ENCODE data around the gene KIRREL3.

KIRREL3 gene

DNA sequence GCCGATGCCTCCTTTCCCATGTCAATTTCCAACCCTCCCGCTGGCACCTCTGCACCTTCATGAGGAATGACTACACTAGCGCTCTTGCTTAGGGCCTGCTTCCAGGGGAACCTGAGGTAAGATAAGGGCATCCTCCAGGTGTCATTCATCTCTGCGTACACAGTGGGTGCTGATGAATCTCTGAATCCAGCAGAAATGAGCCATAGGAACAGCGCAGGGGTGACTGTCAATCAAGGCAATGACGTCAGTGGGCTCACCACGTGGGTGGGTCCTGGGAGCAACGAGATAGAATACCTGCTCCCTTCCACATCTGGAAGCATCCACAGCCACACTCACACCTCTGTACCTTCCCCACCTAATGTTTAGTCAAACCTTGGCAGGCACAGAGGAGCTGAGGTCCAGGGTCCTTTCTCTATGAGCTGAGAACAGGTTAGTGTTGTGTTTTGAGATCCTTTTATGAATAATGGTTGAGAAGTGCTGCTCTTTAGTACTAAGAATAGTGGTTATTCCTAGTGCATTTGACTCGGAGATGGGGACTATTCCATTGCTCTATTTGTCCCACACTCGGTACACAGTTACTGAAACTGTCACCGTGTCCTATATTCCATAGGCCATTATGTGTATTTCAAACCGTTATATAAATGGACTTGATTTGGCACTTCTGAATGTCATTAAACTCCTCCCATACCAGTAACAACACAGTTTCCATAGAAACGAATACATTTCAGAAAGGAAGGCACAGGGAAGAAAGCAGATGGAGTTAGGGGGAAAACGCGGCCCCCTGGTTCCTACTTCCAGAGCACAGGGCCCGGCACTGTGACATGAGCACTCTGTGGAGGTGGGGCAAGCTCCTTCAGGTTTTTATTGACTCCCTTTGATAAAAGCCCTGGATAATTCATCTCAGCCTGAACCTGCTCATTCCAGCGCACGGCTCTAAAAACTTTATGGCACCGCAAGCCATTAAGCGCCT, 451.7 kb downstream of the KIRREL3 start:
- no peak for DNase-seq

DNA sequence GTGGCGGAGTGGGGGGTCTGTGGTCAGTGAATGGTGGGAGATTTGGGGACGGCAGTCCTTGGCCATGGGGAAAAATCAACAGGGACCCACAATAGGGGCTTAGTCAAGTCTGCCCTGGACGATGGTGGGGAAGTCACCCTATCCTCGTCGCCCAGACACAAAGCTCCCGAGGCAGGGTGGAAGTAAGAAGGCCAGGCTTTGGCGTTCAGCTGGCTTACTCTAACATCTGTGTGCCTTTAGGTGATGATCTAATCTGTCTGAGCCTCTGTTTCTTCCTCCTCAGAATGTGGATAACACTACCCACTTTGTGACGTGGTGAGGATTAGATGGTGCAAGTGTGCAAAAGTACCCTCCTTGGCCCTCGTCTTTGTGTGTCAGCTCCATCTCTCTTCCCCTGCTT, 452.9 kb downstream of the KIRREL3 start:
- no peak for DNase-seq

DNA sequence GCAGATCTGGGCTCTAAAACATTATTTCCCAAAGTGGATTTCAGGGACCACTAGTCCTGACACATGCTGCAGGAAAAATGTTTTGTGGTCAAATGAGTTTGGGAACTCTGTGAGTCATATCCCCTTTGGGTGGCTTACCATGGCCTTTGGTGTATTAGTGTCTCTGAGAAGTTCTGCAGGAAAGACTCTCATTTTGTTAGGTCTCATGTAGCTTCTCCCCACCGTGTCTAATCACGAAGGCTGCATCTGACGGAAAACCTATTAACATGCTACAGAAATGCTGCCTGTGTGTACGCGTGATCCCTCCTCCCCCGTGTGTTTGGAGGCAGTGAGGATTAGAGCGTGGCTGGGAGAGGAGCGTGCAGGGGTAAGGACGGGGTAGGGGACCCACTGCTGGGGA, 453.4 kb downstream of the KIRREL3 start:
- no peak for DNase-seq

DNA sequence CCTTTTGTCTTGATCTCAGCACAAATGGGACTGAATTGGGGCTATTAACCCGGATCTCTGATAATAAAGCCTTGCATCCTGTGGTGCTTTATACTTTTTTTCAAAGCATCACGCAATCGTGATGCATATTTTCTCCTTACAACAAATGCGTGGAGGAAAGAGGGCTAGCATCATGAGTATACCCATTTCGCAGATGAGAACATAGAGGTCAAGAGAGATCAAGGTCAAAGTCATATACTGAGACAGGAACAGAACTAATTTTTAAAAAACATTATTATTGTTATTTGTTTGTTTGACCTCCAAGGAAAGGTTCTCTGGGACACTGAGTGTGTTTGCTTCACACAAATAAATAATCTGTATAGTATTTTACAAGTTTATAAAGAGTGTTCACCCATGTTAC, 453.9 kb downstream of the KIRREL3 start:
- DNase-seq = no peak

DNA sequence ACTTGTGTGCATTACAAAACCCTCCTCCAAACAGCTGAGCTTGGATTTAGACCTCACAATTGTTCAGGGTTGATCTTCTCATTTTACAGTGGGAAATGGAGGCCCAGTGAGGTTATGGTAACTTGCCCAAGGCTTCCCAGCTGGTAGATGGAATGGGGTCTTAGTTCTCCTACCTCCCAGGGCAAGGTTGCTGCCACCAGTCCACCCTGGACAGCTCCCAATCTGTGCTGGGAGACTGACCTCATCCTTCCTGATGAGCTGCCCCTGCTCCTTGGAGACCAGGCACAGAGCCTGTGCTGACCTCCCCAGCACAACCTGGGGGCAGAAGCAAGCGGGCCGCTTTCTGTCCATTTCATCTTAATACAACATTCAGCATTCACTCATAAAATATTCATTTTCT, 454.4 kb downstream of the KIRREL3 start:
- no peak for DNase-seq

DNA sequence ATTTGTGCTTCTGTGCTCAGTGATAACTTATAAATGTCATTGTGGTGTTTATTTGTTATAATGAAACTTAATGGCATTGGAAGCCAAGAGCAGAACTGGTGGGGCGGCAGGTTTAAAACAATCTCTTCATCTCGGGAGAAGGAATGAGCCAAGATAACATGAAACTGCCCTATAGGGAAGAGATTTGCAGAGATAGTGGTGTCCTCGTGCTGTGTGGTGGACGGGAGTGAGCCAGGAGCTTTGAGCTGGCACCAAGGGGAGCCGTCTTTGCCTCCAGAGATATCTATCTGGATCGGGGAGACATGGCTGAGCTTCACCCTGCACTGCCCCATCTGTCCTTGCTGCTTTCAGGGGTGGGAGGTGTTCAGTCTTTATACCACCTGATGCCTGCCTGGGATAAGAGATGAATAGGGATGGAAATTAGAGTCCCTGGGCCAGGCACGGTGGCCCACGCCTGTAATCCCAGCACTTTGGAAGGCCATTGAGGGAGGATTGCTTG, 455.5 kb downstream of the KIRREL3 start:
- no peak for DNase-seq

DNA sequence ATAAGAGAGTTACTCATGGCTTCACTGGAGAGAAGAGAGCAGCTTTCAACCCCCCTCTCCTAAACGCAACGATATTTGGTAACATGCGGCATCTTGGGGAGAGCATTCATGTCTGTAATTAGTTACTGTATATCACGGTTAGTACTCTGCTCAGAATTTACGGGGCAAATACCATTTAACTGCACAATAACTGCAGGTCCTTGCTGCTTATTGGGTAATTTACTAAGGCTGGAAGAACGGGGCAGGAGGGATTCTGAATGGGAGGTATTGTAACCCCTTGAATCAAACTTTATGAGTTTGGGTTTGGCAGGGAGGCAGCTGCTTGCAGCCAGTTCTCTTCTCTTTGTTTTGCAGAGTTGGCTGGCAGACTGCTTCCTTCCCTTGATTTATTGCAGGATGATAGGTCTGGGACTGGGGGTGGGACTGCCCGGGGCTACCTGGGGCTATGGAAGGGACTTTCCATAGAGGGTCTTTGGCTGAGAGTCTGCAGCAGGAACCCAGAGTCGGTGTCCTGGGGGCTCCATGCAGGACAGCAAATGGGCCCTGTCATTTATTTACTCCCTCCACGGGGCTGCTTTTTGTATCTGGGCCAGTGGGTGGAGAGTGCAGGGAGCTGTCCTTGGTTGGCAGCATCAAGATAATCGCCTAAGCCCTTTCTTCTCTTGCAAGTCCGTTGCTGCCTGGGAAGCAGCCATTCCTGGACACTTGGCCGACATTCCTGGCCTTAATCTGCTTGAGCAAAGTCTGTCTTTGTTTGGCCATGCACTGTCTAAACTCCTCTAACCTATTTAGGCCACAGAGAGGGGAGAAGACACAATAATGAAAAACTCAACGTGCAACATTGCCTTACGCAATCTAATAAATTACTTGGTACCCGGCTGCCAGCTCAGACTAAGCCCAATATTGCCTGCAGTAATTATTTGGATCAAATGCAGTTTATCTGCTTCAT, 456.2 kb downstream of the KIRREL3 start:
- no peak for DNase-seq

DNA sequence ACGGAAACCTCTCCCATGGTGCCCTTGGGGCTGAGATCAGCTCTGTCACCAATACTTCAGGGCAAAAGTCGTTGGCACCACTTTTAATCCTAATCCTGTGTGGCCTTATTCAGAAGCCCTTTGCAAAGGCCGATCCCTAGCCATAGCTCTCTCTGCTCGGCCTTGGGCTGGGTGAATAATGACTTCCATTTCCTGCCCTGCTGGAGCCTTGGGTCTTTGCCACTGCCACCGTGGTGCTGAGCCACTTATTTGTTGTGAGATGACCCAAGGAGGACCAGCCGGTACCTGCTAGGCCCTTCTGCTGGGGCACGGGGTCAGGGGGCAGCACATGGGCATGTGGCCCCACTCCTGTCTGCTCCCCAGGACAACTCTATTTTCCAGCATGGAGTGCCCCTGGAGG, 456.9 kb downstream of the KIRREL3 start:
- no peak for DNase-seq

DNA sequence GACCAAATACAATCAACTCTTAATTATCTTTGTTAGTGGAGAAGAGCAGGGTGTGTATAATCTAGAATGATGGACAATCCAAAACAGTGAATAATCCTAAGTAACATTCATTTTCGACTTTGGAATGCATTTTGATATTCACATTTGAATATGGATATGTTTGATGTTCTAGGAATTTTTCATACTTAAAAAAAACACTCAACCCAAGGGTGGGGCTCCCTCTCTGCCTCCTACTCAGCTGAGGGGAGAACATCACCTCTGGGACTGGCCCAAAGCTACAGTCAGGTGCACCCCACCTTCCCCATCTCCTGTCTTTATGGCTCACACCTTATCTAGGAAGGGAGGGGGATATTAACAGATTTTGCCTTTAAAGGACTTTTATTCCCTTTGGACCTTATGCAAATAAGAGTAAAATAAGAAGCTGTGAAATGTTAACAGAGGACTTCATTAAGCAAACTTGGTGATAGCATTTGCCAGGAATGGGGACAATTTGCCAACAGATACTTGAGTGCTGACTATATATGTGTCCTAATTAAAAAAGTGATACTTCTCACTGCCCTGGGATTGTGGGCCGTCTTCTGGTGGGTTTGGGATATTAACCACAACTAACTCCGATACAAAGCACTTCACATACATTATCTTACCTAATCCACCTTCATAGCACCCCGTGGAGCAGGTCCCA, 458.1 kb downstream of the KIRREL3 start:
- DNase-seq = no peak

DNA sequence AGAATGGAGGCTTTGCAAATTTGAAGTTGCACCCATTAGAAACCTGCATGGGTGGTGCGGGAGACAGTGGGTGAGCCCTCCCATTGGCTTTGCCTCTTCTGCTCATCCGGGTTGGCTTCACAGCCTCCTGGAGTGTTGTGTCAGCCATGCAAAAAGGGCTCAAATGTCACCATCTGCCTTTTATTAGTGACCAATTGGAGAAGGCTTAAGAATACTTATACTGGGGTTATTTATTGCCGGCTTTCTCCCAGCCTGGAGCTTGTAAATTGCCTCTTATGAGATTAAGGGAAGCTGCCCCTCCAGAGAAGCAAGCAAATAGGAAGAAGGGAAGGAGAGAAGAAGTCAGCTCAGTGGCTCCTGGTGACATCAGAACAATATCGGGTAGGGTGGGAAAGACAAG, 462.5 kb downstream of the KIRREL3 start:
- DNase-seq = no peak

DNA sequence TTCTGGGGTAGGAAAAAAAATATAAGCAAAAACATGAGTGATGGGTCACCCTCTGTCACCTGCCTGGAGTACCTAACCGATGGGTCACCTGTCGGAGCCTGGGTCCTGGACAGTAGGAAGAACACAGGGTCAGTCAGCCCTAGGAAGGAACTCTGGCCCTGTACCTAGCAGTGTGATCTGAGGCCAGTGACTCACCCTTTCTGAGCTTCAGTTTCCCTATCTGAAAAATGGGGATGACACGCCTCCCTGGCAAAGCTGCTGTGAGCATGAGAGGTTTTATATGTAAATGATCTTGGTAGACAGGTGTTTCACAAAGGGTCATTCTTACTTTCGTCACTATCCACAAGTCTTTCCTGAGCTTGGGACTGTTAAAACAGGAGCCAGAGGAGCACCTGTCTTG, 463.1 kb downstream of the KIRREL3 start:
- DNase-seq = no peak

DNA sequence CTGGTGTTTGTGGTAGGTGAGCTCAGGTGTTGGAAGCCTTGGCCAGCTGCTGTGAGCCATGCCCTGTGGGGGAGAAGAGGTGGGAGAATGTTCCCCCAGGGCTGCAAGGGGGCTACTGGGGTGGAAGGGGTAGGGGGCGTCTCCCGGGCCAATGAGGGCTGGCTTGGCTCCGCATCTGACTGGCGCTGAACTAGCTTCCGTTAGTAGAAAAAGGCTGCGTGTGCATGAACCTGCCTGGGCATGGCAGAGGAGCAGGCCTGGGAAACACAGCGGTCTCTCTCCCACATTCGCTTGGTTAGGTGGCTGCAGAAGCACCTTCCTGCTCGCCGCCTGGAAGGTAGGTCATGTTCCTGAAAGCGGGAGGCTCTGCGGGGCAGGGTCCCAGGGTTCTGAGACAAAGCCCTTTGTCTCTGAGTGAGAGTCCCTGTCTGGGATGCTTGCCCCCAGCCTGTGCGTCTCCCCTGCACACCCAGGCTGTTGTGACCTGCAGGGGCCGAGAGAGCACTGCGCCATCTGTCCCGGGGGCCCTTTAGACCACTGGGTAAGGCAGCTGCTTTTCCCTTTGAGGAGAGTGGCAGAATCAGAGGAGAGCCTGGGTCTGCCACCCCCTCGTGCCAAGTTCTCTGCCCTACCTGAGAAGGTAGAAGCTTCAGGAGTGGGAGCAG, 466.3 kb downstream of the KIRREL3 start:
- DNase-seq = no peak

DNA sequence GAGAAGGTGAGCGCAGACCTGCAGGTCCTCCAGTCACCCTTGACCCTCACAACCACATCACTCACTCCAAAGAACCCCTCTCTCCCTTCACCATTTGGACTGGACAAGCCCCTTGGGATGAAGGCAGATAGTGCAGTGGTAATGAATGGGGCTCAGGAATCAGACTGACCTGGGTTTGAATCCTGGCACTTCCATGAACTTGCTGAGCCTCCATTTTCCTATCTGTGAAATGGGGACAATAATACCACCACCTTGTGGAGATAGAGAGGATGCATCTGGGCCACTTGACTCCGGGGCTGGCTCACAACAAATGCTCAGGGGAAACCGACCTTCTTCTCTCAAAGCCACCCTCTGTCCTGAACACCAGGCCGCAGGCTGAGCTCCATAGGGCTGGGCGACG, 467.0 kb downstream of the KIRREL3 start:
- no peak for DNase-seq

DNA sequence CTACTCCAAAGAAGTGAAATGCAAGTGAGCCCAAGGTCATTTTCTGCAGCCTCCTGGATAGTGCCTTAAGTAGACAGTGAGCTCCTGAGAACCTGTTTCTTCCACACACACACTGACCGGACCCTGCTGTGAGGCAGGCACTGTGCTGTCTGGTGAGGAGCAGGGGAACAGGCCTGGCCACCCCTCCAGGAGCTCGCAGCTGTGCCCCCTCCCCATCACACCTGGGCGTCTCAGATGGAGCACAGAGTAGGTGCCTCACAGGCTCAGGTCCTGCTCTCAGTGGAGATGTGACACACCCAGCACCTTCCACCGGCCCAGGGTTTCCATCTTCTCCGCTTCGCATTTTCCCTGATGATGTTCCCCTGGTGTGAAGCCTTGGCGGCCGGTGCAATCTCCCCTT, 470.2 kb downstream of the KIRREL3 start:
- DNase-seq = no peak

DNA sequence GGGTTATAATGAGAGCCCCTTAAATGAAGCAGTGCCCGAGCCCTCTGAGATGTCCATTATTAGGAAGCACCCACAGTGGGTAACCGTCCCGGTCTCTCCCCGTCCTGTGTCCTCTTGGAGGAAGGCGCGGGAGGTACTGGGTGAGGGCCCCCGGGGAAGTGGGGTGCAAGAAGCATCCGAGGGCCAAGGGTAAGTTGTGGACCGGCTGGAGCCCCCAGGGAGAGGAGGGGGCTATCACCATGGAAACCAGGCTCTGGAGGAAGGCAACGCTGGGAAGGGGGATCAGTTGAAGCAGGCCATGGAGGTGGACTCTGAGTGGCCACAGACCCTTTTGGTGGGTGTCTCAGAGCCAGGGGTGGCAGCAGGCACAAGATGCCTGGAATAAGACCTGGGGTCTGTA, 471.5 kb downstream of the KIRREL3 start:
- no peak for DNase-seq

DNA sequence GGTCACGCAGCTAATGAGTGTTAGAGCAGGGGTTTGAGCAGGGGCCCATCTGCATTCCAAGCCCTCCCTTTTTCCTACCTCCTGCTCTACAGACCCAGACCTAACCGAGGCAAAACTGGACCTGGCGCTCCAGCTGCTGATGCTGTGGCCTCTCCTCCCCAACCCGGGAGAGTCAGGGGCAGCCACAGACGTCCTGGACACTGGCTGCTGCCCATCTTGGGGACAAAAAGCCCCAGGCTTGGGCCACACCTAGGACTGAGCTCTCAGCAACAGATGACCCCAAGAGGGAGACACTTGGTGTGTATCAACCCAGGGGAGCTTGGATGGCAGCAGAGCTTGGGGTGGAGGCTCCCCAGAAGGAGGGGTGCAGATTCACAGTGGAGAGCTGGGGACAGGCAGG, 472.5 kb downstream of the KIRREL3 start:
- no peak for DNase-seq

DNA sequence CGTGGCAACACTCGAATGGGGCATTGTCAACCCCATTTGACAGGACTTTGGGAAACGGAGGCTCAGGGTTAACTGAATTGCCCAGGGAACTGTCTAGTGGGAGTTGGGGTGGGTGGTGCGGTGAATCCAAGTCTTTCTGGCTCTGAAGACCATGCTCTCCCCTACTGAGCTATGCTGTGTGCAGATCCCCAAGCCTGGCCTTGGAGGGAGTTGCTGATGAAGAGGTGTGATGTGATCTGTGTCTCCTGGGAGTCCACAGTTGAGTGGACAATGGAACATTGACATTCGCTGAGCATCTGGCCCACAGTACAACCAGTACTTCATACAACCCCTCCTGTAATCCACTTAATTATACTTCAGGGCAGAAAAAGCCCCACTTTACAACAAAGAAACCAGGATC, 472.9 kb downstream of the KIRREL3 start:
- DNase-seq = no peak

DNA sequence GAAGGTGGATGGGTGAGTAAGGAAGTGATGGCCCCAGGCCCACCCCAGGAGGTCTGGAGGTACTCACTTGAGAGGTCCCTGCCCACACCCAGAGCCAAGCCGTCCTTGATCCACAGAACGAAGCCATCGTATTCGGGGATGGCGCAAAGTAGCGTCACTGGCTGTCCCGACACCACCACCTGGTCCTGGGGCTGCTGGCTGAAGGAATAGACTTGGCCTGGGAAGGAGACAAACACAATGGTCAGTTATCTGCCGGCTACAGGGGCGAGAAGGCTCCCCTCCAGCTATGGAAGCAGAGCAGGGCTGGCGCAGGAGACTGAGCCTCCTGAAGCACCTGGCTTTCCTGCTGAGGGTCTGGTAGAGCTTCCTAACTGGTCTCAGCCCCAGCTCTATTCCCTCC, 474.1 kb downstream of the KIRREL3 start:
- no peak for DNase-seq

DNA sequence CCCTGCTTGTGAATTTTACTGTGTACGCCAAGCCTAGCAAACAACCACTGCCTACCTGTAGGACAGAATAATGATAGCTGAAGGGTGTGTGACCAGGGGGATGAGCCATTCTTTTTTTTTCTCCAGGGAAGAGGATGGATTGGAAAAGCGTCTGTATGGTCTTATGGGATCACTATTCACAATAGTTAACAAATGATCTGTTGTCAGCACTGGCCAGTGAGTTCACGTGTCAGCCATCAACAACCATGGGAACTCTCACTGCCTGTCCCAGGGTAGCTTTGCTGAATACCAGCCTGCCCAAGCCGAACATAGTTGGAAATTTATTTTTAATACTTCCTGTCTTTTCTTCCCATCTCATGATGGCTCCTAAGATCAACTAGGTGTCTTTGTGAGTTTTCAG, 474.9 kb downstream of the KIRREL3 start:
- DNase-seq = no peak

DNA sequence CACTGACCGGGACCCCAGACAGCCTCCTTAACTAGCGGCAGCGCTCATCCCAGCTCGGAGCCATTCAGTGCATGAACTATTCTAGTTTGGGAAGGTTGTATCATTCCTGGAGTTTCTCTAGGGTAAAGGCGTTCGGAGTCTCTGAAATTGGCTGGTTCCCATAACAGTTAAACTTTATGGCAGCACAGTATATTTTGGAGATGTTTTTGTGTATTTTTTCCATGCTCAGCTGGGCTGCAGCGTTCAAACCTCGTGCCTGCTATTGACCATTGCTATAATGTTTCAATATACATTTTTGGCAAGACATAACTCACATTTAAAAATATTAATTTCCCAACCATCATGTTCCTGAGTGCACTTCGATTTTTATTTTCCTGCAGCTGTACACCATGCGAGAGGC, 475.4 kb downstream of the KIRREL3 start:
- DNase-seq = no peak

DNA sequence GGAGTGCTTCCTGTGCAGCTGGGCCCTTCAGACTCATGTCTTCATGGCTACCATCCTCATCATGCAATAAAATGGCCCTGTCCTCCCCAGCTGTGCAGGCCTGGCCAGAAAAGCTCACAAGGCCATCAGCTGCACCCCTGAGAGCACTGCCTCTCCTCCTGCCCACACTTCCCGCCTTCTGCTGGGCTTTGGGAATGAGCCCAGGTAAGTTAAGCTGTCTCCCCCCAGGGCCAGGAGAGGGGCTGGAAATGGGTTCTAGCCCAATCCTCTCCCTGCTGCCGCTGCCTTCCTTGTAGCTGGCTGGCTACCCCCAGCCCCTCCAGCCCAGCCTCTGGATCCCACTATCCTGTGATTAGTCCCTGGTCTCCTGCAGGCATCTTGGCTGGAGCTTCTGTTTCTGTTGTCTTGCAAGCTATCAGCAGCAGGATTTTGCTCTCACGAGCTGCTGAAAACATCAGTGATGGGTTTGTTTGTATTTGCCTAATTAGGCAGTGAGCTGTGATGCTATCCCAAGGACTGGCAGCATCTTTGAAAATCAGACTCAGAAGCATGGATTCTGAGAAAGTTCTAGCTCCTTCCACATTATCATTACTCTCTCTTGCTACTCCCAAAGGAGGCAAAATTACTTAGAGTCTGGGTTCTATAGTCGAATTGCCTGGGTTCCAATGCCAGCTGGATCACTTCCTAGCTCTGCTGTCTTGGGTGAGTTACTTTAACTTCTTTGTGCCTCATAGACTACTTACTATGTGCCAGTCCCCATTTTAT, 476.9 kb downstream of the KIRREL3 start:
- DNase-seq = no peak

DNA sequence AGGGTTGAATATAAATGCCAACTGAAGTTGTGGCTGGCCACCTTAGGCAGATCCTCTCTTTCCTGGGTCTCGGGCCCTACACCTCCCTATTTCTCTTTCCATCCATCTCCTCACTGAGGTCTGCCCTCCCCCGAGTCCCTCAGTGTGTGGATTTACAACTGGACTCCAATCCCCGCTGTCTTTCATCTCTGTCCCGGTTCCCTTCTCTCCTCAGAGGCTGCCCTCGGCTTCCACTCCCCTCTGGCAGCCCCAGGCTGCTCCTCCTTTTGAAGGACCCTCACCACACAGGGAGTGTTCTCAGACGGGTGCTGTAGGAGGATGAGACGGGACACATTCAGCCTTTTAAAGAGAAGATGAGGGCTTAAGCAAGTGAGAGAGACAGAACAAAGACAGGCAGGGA, 478.0 kb downstream of the KIRREL3 start:
- no peak for DNase-seq

All from NCI-H1930 (cell line).